Type B pancreatic cell (in vitro differentiated cells): ENCODE data around the gene PUSL1. TPM values are rescaled to one million over a fixed set of nuclear protein-coding genes. Genes with fewer than 3 reads are reported as not detected.

Experiments
- DNase-seq: peaks from one replicate; pipeline ENCODE4 v3.0.0; 2021; ENCODE audit warnings: mixed read lengths; ENCODE audit not compliant: unreplicated experiment; ENCODE audit errors: extremely low spot score
- H3K27ac Mint-ChIP-seq: 2 replicates; pipeline ENCODE4 v1.8.0; 2021; ENCODE audit warnings: mild to moderate bottlenecking, mixed read lengths
- H3K27me3 Mint-ChIP-seq: 2 replicates; pipeline ENCODE4 v1.8.0; 2021; ENCODE audit warnings: mixed read lengths
- H3K36me3 Mint-ChIP-seq: 2 replicates; pipeline ENCODE4 v1.8.0; 2021; ENCODE audit warnings: mixed read lengths
- H3K4me1 Mint-ChIP-seq: one replicate; pipeline ENCODE4 v1.8.0; 2021; ENCODE audit warnings: mixed read lengths; ENCODE audit not compliant: unreplicated experiment
- H3K4me3 Mint-ChIP-seq: 2 replicates; pipeline ENCODE4 v1.8.0; 2021; ENCODE audit warnings: mild to moderate bottlenecking, mixed read lengths
- H3K9me3 Mint-ChIP-seq: 2 replicates; pipeline ENCODE4 v1.8.0; 2021; ENCODE audit warnings: mixed read lengths
- total RNA-seq: library from RNA; stranded (reverse); gene quantifications from 2 replicates; pipeline ENCODE4 v1.2.1, GENCODE V29; 2021; ENCODE audit warnings: low replicate concordance
- TF ChIP-seq, protein P1 (sequence below): fragments of 200-600 bp; sonication (generic); conservative IDR thresholded peaks from 2 replicates; pipeline ENCODE4 v1.5.0; 2021; ENCODE audit warnings: antibody characterized with exemption, mild to moderate bottlenecking

The PUSL1 gene
- total RNA-seq, 1 donor from 2014 or later, result 20.4 TPM

- TF ChIP-seq, protein P1, sequence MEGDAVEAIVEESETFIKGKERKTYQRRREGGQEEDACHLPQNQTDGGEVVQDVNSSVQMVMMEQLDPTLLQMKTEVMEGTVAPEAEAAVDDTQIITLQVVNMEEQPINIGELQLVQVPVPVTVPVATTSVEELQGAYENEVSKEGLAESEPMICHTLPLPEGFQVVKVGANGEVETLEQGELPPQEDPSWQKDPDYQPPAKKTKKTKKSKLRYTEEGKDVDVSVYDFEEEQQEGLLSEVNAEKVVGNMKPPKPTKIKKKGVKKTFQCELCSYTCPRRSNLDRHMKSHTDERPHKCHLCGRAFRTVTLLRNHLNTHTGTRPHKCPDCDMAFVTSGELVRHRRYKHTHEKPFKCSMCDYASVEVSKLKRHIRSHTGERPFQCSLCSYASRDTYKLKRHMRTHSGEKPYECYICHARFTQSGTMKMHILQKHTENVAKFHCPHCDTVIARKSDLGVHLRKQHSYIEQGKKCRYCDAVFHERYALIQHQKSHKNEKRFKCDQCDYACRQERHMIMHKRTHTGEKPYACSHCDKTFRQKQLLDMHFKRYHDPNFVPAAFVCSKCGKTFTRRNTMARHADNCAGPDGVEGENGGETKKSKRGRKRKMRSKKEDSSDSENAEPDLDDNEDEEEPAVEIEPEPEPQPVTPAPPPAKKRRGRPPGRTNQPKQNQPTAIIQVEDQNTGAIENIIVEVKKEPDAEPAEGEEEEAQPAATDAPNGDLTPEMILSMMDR, result no peak
- Mint-ChIP-seq H3K9me3 (no peaks in the 10 kb centered on the region), H3K27me3 (peaks cover 5% of the 10 kb centered on the region), H3K4me3 (peak overlapping the region; percentile 85), H3K27ac (peak overlapping the region; percentile 46), H3K36me3 (no peaks in the 10 kb centered on the region), H3K4me1 (peaks cover 17% of the 10 kb centered on the region)
- DNase-seq, result no peak
These were observed 39.4 kb downstream of the PUSL1 start for GRCh38 chr1:1347663-1348419.

DNA sequence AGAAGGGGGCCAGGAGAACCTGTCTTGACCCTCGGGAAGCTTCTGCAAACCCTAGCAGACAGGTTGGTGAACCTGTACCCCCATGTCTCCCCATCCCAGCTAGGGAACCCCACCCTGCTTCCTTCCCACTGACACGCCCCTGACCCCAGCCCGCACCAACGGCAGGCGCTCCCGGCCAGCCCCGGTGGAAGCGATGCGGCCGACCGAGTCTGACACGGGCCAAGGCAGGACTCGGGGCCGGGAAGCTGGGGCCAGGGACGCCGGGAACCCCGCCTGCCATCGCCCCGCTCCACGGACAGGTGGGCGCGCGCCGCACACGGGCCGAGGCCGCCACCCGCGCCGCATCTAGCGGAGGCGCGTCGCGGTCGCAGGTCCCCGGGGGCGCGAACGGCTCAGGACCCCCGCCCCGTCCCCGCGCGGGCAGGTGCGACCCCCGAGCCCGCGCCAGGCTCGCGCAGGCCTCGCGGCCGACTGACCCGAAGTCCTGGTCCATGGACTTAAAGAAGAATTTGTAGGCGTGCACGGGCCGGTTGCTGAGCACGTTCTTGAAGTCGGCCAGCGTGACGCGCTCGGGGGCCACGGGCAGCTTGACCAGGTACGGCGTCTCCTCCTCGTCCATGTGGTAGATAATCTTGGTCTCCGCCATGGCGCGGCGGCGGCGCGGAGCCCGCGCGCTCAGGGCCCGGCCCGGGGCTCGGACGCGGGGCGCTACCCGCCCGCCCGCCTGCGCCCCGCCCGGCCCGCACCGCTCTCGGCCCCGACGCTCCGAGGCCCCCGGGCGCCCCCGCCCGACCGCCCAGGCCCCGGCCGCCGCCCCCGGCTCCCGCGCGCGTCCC is 40.2 kb downstream of the PUSL1 start:
- H3K27ac Mint-ChIP-seq, result peak overlapping the region; percentile 16

GRCh38 chr1:1349256-1350012 is 41.0 kb downstream of the PUSL1 start, which contains the start of gene DVL1:
Gene DVL1 (minus strand): TSS chr1:1349418. CDS start chr1:1349065, 353 bp downstream.
- DNase-seq, result no peak
- TF ChIP-seq, protein P1, result peak; percentile 69
- H3K9me3 Mint-ChIP-seq, result no peaks in the 10 kb centered on the region
- H3K27ac Mint-ChIP-seq, result peak within 1 kb of the TSS; percentile 16
- H3K4me3 Mint-ChIP-seq, result peak within 1 kb of the TSS; percentile 85
- peaks cover 17% of the 10 kb centered on the region for H3K4me1 Mint-ChIP-seq
- peaks cover 8% of the 10 kb centered on the region for H3K27me3 Mint-ChIP-seq
- H3K36me3 Mint-ChIP-seq, result no peaks in the 10 kb centered on the region

More for the DNA sequence above, 40.2 kb downstream of the PUSL1 start:
- no peak for DNase-seq
- Mint-ChIP-seq H3K36me3 (no peaks in the 10 kb centered on the region), H3K9me3 (no peaks in the 10 kb centered on the region), H3K27me3 (peaks cover 8% of the 10 kb centered on the region), H3K4me1 (peaks cover 17% of the 10 kb centered on the region), H3K4me3 (peak overlapping the region; percentile 85)
- TF ChIP-seq, protein P1, result no peak

DNA sequence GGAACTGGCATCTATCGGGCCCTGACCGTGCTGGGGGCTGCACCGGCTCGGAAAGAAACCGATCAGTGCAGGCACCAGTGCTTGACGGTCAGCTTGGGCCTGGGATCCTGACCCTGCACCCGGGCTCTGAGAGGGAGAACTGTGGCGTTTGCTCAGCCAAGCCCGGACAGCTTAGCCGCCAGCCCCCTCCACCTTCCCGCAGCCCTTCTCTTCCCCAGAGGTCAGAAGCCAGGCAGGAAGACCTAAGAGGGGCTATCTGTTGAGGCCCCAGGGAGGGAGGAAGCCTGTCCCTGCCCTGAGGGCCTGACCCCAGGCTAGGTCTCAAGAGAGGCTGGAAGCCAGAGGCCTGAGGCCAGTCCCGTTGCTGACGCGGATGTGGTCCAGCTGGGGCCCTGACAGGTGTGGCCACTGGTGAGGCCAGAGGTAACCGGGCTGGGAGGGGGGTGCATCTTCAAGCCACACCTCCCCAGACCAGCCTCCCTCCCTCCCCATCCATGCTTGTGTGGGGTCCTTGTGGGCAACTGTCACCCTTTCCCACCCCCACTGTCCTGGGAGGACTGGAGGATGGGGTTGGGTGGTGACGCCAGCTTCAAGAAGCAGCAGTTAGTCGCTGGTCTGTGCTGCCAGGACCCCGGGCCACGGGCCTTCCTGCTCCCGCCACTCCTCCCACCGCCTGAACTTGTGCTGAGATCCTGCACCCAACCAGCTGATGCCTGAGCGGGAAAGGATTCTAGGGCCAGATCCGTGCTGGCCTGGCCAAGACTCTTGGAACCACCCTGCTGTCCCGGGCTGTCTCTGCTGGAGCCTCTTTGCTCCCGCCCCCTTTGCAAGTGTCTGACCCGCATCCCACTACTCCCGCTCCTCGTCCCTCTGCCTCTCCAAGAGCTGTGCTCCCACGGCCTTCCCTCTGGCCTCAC is 43.4 kb downstream of the PUSL1 start:
- H3K9me3 Mint-ChIP-seq, result no peaks in the 10 kb centered on the region
- H3K27ac Mint-ChIP-seq, result peak overlapping the region; percentile 67
- H3K4me3 Mint-ChIP-seq, result peak overlapping the region; percentile 74
- DNase-seq, result no peak
- no peaks in the 10 kb centered on the region for H3K36me3 Mint-ChIP-seq
- H3K27me3 Mint-ChIP-seq, result peaks cover 8% of the 10 kb centered on the region
- peaks cover 15% of the 10 kb centered on the region for H3K4me1 Mint-ChIP-seq
- TF ChIP-seq, protein P1, result no peak
